ENCODE measurements around the gene ACE.

The ACE gene

DNA sequence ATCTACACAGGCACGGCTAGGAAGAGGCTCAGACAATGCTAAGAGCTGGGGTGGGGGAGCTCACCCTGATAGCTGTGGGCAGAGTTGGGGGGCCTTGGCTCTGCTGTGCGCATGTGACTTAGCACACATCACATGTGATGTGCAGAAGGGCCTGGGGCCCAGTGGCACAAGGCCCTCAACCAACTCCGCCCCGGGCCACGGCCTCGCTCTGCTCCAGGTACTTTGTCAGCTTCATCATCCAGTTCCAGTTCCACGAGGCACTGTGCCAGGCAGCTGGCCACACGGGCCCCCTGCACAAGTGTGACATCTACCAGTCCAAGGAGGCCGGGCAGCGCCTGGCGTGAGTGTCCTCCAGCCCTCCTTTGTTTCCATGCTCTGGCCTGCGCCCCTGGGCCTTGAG, 19.3 kb downstream of the ACE start:
- no peak for DNase-seq (ENCODE audit: low spot score in 2 of 2)
- H3K36me3 ChIP-seq (replicated peaks): no peaks in the 10 kb centered on the region
- no peak overlapping the region for H3K4me3 ChIP-seq
- no peaks in the 10 kb centered on the region for H3K27me3 ChIP-seq (ENCODE audit: low read depth)
- in situ Hi-C loops (cut with MboI; ENCODE audit: low sequenced_read_pairs): no loop called here
- no peaks in the 10 kb centered on the region for H3K9me3 ChIP-seq
- H3K4me1 ChIP-seq: no peaks in the 10 kb centered on the region

DNA sequence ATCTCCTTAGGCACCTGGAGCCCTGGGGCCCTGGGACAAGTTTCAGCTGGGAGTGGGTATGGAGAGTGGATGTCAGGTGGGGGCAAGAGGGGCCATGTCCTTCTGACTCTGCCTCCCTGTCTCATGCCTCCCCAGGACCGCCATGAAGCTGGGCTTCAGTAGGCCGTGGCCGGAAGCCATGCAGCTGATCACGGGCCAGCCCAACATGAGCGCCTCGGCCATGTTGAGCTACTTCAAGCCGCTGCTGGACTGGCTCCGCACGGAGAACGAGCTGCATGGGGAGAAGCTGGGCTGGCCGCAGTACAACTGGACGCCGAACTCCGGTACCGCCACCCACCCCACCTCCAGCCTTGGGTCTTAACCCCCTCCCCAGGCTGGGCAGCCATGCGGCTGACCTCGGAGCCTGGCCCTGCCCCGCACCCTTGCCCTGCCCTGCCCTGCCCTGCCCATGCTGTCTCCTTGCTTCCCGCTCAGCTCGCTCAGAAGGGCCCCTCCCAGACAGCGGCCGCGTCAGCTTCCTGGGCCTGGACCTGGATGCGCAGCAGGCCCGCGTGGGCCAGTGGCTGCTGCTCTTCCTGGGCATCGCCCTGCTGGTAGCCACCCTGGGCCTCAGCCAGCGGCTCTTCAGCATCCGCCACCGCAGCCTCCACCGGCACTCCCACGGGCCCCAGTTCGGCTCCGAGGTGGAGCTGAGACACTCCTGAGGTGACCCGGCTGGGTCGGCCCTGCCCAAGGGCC, 20.0 kb downstream of the ACE start:
- no peaks in the 10 kb centered on the region for H3K36me3 ChIP-seq (replicated peaks)
- H3K4me1 ChIP-seq: no peaks in the 10 kb centered on the region
- DNase-seq (ENCODE audit: low spot score in 2 of 2): no peak
- in situ Hi-C loops (cut with MboI; ENCODE audit: low sequenced_read_pairs): no loop called here
- H3K9me3 ChIP-seq: no peaks in the 10 kb centered on the region
- peaks cover under 1% of the 10 kb centered on the region; the same call in 1 of the 2 replicates for H3K27me3 ChIP-seq (ENCODE audit: low read depth)
- no peak overlapping the region for H3K4me3 ChIP-seq

DNA sequence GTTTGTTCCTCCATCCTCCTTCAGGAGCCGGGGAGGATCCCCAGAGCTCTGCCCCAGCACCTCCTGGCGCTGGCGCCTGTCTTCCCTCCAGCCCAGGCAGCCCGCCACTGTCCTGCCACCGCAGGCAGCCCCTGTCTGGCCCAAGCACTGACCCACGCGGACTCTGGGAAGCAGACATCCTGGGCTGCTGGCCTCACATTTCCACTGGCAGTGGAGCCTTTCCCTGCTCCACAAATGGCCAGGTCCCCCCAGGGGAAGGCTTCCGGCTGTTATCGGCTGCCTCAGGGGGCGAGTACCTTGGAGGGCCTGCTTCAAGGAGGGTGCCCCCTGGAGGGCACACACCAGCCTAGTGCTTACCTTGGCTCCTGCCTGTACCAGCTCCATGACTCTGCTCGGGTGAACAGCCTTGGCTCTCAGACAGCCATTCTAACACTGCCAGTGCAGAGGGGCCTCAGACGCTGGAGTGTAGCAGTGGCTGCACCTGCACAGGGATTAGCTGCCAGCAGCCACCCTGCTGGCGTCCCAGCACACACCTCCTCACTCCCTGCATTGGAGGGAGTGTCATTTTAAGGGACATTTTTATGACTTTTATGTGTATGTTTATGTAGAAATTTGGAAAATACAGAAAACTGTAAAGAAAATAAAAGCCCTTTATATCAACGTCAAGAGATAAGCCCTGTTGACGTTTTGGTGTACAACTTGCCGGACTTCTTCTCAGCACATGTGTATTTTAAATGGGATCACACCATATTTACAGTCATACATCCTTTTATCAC, 21.0 kb downstream of the ACE start:
- H3K36me3 ChIP-seq (replicated peaks): no peaks in the 10 kb centered on the region
- H3K9me3 ChIP-seq: no peaks in the 10 kb centered on the region
- H3K4me3 ChIP-seq: no peak overlapping the region
- DNase-seq (ENCODE audit: low spot score in 2 of 2): peak in 1 of 2 experiments; percentile 40
- peaks cover 11% of the 10 kb centered on the region for H3K27me3 ChIP-seq (ENCODE audit: low read depth)
- in situ Hi-C loops (cut with MboI; ENCODE audit: low sequenced_read_pairs): no loop called here
- H3K4me1 ChIP-seq: no peaks in the 10 kb centered on the region

DNA sequence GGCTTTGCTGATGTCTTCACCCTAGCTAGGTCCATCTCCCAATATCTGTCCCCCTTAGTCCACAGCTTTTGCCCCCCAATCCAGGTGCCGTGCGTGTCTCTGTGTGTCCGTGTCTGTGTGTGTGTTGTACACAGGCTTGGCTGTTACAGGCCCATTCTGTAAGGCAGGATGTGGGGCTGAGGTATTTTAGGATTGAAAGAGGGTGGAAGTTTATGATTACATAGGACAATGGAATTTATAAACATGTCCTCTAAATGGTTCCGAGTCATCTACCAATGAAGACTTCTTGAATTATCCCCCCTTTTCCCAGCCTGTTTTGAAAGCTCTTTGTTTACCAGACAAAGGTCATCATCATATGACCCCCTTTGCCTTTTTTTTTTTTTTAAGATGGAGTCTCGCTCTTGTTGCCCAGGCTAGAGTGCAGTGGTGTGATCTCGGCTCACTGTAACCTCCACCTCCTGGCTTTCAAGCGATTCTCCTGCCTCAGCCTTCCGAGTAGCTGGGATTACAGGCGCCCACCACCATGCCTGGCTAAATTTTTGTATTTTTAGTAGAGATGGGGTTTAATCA, 21.9 kb downstream of the ACE start:
- peaks cover 19% of the 10 kb centered on the region for H3K27me3 ChIP-seq (ENCODE audit: low read depth)

DNA sequence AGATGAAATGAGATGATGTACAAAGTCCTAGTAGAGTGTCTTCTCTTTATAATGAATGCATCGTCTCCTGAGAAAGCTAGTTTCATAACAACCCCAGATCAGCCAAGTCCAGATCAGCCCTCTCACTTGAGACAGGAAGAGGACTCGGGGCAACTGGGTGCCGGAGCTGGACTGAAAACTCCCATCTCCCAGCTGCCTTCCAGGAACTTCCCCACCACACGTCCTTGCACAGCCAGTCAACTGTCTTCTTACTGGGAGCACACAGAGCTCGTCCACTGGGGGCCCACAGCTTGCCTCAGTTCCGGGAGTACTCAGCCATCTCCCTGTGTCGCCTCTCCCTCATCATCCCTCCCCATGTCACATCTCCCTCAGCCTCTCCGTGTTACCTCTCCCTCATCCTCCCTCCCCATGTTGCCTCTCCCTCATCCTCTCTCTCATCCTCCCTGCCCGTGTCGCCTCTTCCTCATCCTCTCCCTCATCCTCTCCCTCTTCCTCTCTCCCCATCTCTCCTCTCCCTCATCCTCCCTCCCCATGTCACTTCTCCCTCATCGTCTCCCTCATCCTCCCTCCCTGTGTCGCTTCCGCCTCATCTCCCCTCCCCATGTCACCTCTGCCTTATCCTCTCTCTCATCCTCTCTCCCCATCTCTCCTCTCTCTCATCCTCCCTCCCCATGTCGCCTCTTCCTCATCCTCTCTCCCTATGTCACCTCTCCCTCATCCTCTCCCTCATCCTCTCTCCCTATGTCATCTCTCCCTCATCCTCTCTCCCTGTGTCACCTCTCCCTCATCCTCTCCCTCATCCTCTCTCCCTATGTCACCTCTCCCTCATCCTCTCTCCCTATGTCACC, 23.9 kb downstream of the ACE start:
- Histone ChIP-seq H3K4me3 (no peak overlapping the region), H3K27me3 (ENCODE audit: low read depth) (peaks cover 23% of the 10 kb centered on the region), H3K36me3 (replicated peaks) (no peaks in the 10 kb centered on the region), H3K9me3 (no peaks in the 10 kb centered on the region), H3K4me1 (no peaks in the 10 kb centered on the region)
- DNase-seq (ENCODE audit: low spot score in 2 of 2): no peak
- in situ Hi-C loops (cut with MboI; ENCODE audit: low sequenced_read_pairs): no loop called here

More for the DNA sequence above, 21.9 kb downstream of the ACE start:
- no peak for DNase-seq (ENCODE audit: low spot score in 2 of 2)
- in situ Hi-C loops (cut with MboI; ENCODE audit: low sequenced_read_pairs): no loop called here
- no peaks in the 10 kb centered on the region for H3K4me1 ChIP-seq
- H3K4me3 ChIP-seq: no peak overlapping the region
- no peaks in the 10 kb centered on the region for H3K9me3 ChIP-seq
- H3K36me3 ChIP-seq (replicated peaks): no peaks in the 10 kb centered on the region

DNA sequence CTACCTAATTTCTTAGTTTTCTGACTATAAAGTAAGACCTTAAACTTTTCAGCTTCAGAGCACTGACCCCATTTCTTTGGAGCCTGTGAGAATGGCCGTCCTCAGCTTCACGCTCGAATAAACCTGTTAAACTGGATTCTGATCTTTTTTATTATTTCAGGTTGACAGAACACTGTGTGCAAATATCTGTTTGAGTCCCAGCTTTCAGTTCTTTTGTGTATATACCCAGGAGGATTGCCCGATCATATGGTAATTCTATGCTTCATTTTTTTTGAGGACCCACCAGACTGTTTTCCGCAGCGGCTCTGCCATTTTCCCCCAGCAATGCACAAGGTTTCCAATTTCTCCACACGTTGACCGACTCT, 26.5 kb downstream of the ACE start:
- Histone ChIP-seq H3K4me3 (no peak overlapping the region), H3K27me3 (ENCODE audit: low read depth) (peaks cover 23% of the 10 kb centered on the region), H3K36me3 (replicated peaks) (no peaks in the 10 kb centered on the region), H3K4me1 (no peaks in the 10 kb centered on the region), H3K9me3 (no peaks in the 10 kb centered on the region)
- no peak for DNase-seq (ENCODE audit: low spot score in 2 of 2)
- in situ Hi-C loops (cut with MboI; ENCODE audit: low sequenced_read_pairs): no loop called here

DNA sequence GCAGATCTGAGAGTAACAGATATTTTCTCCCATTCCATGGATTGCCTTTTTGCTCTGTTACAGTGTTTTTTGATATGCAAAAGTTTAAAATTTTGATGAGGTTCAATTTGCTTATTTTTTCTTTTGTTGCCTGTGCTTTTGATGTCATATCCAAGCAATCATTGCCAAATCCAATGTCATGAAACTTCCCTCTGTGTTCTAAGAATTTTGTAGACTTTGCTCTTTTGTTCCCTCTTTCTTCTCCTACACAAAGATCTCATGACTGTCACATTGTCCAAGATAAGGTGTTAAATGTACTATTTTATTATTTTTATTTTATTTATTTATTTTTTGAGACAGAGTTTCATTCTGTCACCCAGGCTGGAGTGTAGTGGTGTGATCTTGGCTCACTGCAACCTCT, 27.4 kb downstream of the ACE start:
- H3K27me3 ChIP-seq (ENCODE audit: low read depth): peaks cover 23% of the 10 kb centered on the region
- no peak for DNase-seq (ENCODE audit: low spot score in 2 of 2)
- no peaks in the 10 kb centered on the region for H3K9me3 ChIP-seq
- no peak overlapping the region for H3K4me3 ChIP-seq
- in situ Hi-C loops (cut with MboI; ENCODE audit: low sequenced_read_pairs): no loop called here
- H3K36me3 ChIP-seq (replicated peaks): no peaks in the 10 kb centered on the region
- no peaks in the 10 kb centered on the region for H3K4me1 ChIP-seq

DNA sequence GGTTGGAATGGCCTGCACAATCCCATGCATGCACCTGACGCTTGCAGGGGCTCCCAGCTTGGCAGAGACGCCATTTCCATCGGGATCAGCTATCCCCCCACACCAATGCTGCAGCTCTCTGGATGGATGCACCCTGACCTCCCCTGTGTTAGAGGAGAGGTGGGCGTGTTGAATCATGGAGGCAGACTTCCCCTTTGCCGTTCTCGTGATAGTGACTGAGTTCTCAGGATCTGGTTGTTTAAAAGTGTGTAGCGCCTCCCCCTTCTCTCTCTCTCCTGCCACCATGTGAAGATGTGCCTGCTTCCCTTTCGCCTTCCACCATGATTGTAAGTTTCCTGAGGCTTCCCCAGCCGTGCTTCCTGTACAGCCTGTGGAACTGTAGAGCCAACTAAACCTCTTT, 28.5 kb downstream of the ACE start:
- in situ Hi-C loops (cut with MboI; ENCODE audit: low sequenced_read_pairs): no loop called here
- Histone ChIP-seq H3K27me3 (ENCODE audit: low read depth) (peaks cover 23% of the 10 kb centered on the region), H3K4me3 (no peak overlapping the region), H3K9me3 (no peaks in the 10 kb centered on the region), H3K4me1 (no peaks in the 10 kb centered on the region), H3K36me3 (replicated peaks) (no peaks in the 10 kb centered on the region)
- no peak for DNase-seq (ENCODE audit: low spot score in 2 of 2)

DNA sequence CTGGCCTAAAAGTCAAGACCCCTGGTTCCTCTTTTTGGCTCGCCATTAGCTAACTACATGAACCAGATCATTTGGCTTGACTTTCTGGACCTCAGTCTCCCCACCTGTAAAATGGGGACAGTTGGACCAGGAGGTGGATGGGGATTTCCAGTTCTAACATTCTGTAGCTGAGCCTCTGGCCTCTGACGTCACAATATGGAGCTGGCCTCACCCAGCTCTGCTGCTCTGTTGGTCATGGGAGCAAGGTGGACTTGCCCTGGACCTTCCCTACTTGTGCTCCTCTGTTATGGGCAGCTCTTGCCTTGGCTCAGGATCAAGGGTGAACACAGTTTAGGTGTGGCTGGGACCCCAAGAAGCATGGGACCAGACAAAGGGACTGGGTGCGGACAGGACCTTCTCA, 29.8 kb downstream of the ACE start:
- Histone ChIP-seq H3K36me3 (replicated peaks) (no peaks in the 10 kb centered on the region), H3K4me3 (no peak overlapping the region), H3K9me3 (no peaks in the 10 kb centered on the region), H3K27me3 (ENCODE audit: low read depth) (peaks cover 23% of the 10 kb centered on the region), H3K4me1 (no peaks in the 10 kb centered on the region)
- DNase-seq (ENCODE audit: low spot score in 2 of 2): no peak
- in situ Hi-C loops (cut with MboI; ENCODE audit: low sequenced_read_pairs): no loop called here

DNA sequence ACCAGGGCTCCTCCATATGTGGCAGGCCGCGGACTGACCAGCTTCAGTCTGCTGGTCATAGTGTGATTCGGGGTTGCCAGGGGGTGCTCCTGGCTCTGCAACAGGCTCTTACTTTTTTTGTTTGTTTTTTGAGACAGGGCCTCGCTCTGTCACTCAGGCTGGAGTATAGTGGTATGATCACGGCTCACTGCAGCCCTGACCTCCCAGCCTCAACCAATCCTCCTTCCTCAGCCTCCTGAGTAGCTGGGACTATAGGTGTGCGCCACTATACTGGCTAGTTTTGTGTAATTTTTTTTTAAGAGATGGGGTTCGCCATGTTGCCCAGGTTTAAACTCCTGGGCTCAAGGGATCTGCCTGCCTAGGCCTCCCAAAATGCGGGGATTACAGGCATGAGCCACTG, 34.5 kb downstream of the ACE start:
- in situ Hi-C loops (cut with MboI; ENCODE audit: low sequenced_read_pairs): no loop called here
- Histone ChIP-seq H3K27me3 (ENCODE audit: low read depth) (peaks cover 6% of the 10 kb centered on the region; the same call in 1 of the 2 replicates), H3K4me1 (no peaks in the 10 kb centered on the region), H3K36me3 (replicated peaks) (no peaks in the 10 kb centered on the region), H3K9me3 (no peaks in the 10 kb centered on the region; the same call in 1 of the 2 replicates), H3K4me3 (no peak overlapping the region)
- no peak for DNase-seq (ENCODE audit: low spot score in 2 of 2)

DNA sequence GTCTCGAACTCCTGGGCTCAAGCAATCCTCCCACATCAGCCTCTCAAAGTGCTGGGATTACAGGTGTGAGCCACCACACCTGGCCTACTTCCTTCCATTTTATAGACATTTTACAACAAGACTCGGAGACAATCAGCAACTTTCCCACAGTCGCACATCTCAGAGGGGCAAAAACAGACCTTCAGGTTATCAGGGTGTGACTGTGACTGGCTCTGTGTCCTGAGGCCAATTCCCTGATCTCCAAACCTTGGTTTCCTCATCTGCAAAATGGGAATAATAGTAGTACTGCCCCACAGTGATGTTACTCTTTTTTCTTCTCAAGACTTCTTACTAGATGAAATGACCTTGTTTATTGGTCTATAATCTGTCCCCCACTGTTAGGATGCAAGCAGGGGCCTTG, 35.5 kb downstream of the ACE start:
- no peak overlapping the region for H3K4me3 ChIP-seq
- H3K27me3 ChIP-seq (ENCODE audit: low read depth): peaks cover 6% of the 10 kb centered on the region; the same call in 1 of the 2 replicates
- H3K4me1 ChIP-seq: no peaks in the 10 kb centered on the region
- no peak for DNase-seq (ENCODE audit: low spot score in 2 of 2)
- no peaks in the 10 kb centered on the region for H3K36me3 ChIP-seq (replicated peaks)
- in situ Hi-C loops (cut with MboI; ENCODE audit: low sequenced_read_pairs): no loop called here
- H3K9me3 ChIP-seq: no peaks in the 10 kb centered on the region; the same call in 1 of the 2 replicates

DNA sequence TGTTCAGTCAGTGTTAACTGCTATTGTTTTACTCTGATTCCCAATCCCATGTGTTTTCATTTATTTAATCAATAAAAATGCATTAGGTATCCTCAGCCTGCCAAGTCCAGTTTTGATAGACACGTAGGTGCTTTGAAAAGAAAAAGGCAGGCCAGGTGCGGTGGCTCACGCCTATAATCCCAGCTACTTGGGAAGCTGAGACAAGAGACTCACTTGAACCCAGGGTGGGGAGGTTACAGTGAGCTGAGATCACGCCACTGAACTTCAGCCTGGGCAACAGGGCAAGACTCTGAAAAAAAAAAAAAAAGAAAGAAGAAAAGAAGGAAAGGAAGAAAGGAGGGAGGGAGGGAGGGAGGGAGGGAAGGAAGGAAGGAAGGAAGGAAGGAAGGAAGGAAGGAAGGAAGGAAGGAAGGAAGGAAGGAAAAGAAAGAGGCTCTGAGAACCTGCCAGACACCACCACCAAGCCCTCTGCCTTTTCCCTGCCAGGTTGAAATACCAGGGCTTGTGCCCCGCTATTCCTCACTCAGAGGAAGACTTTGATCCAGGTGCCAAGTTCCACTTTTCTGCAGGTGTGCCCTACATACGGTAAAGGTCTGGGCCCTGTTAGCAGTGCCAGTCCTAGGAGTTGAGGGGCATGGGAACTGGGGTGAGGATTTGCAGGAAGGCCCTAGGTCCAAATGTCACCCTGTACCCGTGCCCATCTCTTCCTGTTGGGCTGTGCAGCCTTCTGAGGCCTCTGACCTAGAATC, 36.2 kb downstream of the ACE start:
- no peaks in the 10 kb centered on the region for H3K36me3 ChIP-seq (replicated peaks)
- H3K4me1 ChIP-seq: no peaks in the 10 kb centered on the region
- no peak for DNase-seq (ENCODE audit: low spot score in 2 of 2)
- no peaks in the 10 kb centered on the region; the same call in 1 of the 2 replicates for H3K9me3 ChIP-seq
- peaks cover 6% of the 10 kb centered on the region; the same call in 1 of the 2 replicates for H3K27me3 ChIP-seq (ENCODE audit: low read depth)
- no peak overlapping the region for H3K4me3 ChIP-seq
- in situ Hi-C loops (cut with MboI; ENCODE audit: low sequenced_read_pairs): no loop called here

DNA sequence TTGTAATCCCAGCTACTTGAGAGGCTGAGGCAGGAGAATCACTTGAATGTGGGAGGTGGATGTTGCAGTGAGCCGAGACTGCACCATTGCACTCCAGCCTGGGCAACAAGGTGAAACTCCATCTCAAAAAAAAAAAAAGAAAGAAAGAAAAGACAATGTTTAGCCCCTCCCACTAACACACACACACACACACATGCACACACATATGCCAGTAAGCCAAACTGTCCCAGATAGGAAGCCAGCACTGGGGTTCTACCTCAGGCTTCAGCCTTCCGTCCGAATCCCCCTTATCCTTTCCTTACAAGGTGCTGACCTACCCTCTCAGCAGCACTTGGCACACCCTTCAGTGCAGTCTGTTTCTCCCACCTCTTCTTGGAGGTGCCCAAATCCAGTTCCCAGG, 37.6 kb downstream of the ACE start:
- Histone ChIP-seq H3K9me3 (no peaks in the 10 kb centered on the region; the same call in 1 of the 2 replicates), H3K27me3 (ENCODE audit: low read depth) (peaks cover 9% of the 10 kb centered on the region; the same call in 1 of the 2 replicates), H3K4me1 (no peaks in the 10 kb centered on the region), H3K36me3 (replicated peaks) (no peaks in the 10 kb centered on the region), H3K4me3 (no peak overlapping the region)
- no peak for DNase-seq (ENCODE audit: low spot score in 2 of 2)
- in situ Hi-C loops (cut with MboI; ENCODE audit: low sequenced_read_pairs): no loop called here
